ENCODE measurements around the gene CCDC78. TPM values are rescaled to one million over a fixed set of nuclear protein-coding genes. Genes with fewer than 3 reads are reported as not detected.
A peak's percentile ranks its signal among the peaks of the same experiment; 100 is the strongest.

CCDC78 gene
- total and polyA plus RNA-seq, 2 of the 4 experiments (the other 2 are of a cell fraction), result 0.54 to 4.6 TPM

DNA sequence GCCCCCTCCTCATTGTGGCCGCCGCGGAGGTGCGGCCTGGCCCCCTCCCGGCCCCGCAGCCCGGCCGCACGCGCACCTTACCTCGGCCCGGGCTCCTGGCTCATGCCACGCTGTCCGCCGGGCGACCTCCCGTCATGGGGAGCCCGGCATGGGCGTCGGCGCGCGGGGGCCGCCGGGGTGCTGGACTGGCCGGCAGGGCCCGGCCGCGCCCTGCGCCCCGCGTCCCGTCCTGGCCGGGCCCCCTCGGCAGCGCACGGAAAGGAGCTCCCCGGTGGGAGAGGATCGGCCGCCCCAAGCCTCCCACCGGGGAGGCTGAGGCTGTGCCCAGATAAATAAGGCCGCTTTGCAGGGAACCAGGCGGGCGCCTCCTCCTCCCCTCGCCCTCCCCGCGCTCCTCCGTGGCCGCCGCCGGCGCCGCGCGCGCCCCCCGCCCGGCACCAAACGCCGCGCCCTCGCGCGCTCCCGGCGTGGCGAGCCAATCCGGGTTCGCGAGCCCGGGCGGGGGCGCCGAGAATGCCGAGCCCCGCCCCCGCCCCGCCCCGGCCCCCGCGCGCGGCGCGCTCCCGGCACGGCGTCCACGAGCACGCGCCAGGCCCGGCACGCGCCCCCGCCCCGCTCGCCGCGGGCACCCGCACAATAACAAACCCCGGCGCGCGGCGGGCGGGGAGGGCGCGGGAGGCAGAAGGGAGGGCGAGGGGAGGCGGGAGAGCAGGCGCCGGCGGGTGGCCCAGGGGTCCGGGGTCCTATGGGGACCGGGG is 20.6 kb downstream of the CCDC78 start, which contains the start of gene FBXL16:
Gene FBXL16 (minus strand): TSS at position 371 of the 758 bp plus-strand sequence. CDS start 8,396 bp downstream, outside the sequence.
- peak; percentile 4; the same call in 1 of the 2 replicates for ATAC-seq (ENCODE audit: low read depth)
- CTCF ChIA-PET, result no interaction called here
- 1% methylated on average over 21 of the region's 115 CpGs; no CpG with 5 or more reads in 1 of the 2 experiments for WGBS, 2 experiments (ENCODE audit: extremely low coverage in 2 of 2, insufficient read length in 1 of 2)
- no peak for TF ChIP-seq RCOR1 (IDR thresholded peaks at IDR 0.05; ENCODE audit: insufficient replicate concordance, low read length)
- no peak for TF ChIP-seq CTCF (conservative IDR thresholded peaks at IDR 0.05; ENCODE audit: low read depth, low read length)
- TF ChIP-seq, protein P1, sequence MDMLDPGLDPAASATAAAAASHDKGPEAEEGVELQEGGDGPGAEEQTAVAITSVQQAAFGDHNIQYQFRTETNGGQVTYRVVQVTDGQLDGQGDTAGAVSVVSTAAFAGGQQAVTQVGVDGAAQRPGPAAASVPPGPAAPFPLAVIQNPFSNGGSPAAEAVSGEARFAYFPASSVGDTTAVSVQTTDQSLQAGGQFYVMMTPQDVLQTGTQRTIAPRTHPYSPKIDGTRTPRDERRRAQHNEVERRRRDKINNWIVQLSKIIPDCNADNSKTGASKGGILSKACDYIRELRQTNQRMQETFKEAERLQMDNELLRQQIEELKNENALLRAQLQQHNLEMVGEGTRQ (IDR thresholded peaks at IDR 0.05; ENCODE audit: low read depth, low read length), result no peak
- TF ChIP-seq CHD1 (IDR thresholded peaks at IDR 0.05; ENCODE audit: low read depth, low read length), result no peak
- no peak for TF ChIP-seq SMC3 (IDR thresholded peaks at IDR 0.05; ENCODE audit: low read depth, low read length)
- no peak for TF ChIP-seq POLR2A (IDR thresholded peaks at IDR 0.05; ENCODE audit: low read depth, low read length)
- TF ChIP-seq MAFK (IDR thresholded peaks at IDR 0.05; ENCODE audit: low read depth, low read length), result no peak
- TF ChIP-seq MAZ (IDR thresholded peaks at IDR 0.05; ENCODE audit: borderline replicate concordance, low read depth, low read length), result no peak
- TF ChIP-seq MXI1 (IDR thresholded peaks at IDR 0.05; ENCODE audit: borderline replicate concordance, low read depth, low read length), result no peak
- no peak for TF ChIP-seq CEBPB (IDR thresholded peaks at IDR 0.05; ENCODE audit: low read depth, low read length)
- no peak for TF ChIP-seq ELK1 (IDR thresholded peaks at IDR 0.05; ENCODE audit: borderline replicate concordance, low read depth, low read length)
- TF ChIP-seq FOS (IDR thresholded peaks at IDR 0.05; ENCODE audit: low read depth, low read length), result no peak
- no peak for TF ChIP-seq NFE2L2 (IDR thresholded peaks at IDR 0.05; ENCODE audit: low read depth, low read length)
- no peak for TF ChIP-seq BHLHE40 (IDR thresholded peaks at IDR 0.05; ENCODE audit: low read depth, low read length)
- no peak for TF ChIP-seq RAD21 (IDR thresholded peaks at IDR 0.05; ENCODE audit: low read length)

More for the DNA sequence above, 20.6 kb downstream of the CCDC78 start, which contains the start of gene FBXL16:
- Histone ChIP-seq H3K56ac (ENCODE audit: extremely low read depth, insufficient read depth, low read length) (no peak within 1 kb of the TSS), H3K4me1 (ENCODE audit: control insufficient read depth, insufficient read depth, low read length) (peaks cover 5% of the 10 kb centered on the region; the same call in 1 of the 2 replicates), H2BK15ac (ENCODE audit: low read depth, low read length) (no peak within 1 kb of the TSS), H2BK20ac (ENCODE audit: low read depth, low read length) (no peak within 1 kb of the TSS), H2AFZ (replicated peaks; ENCODE audit: low read length, poor library complexity) (no peak within 1 kb of the TSS), H3K9ac (ENCODE audit: low read depth, low read length) (no peak within 1 kb of the TSS), H3K79me1 (ENCODE audit: low read depth in 1 of 2, low read length in 2 of 2) (no peaks in the 10 kb centered on the region), H3K18ac (ENCODE audit: low read depth, low read length) (no peak within 1 kb of the TSS), H4K91ac (ENCODE audit: insufficient read depth, low read depth, low read length) (no peak within 1 kb of the TSS), H2BK120ac (ENCODE audit: low read depth, low read length) (no peak within 1 kb of the TSS), H4K20me1 (ENCODE audit: insufficient read depth, low read length) (peaks cover 18% of the 10 kb centered on the region; the same call in 1 of the 2 replicates), H2AK9ac (replicated peaks; ENCODE audit: low read depth, low read length, poor library complexity) (peak within 1 kb of the TSS; percentile 24), H4K8ac (ENCODE audit: low read depth in 2 of 2, low read length in 2 of 2) (no peak within 1 kb of the TSS), H3K27ac (ENCODE audit: insufficient read depth, low read length) (no peak within 1 kb of the TSS), H3K27me3 (ENCODE audit: control insufficient read depth, insufficient read depth, low read length) (peaks cover 64% of the 10 kb centered on the region), H2BK5ac (ENCODE audit: low read depth, low read length, poor library complexity, severe bottlenecking) (no peak within 1 kb of the TSS), H3K4me3 (ENCODE audit: insufficient read depth, low read depth, low read length) (peak within 1 kb of the TSS; percentile 32; the same call in 1 of the 2 replicates), H3K9me3 (ENCODE audit: control insufficient read depth, insufficient read depth, low read length) (no peaks in the 10 kb centered on the region), H3K4ac (ENCODE audit: low read depth, low read length) (no peak within 1 kb of the TSS), H3K23ac (ENCODE audit: low read depth, low read length) (no peak within 1 kb of the TSS), H3K36me3 (ENCODE audit: control insufficient read depth, insufficient read depth, low read length) (no peaks in the 10 kb centered on the region), H3K9me1 (ENCODE audit: insufficient read depth, low read length) (no peaks in the 10 kb centered on the region), H3K4me2 (ENCODE audit: low read depth, low read length) (no peak within 1 kb of the TSS), H2AK5ac (ENCODE audit: low read depth, low read length) (no peak within 1 kb of the TSS), H4K5ac (ENCODE audit: low read depth, low read length) (no peak within 1 kb of the TSS), H3K14ac (replicated peaks; ENCODE audit: low read depth, low read length) (no peak within 1 kb of the TSS)
- in situ Hi-C loops (cut with MboI; ENCODE audit: low sequenced_read_pairs), result loop anchor here (25.0 kb wide), 1 partner anchor 357 kb away; the partner anchor contains the start of gene SSTR5
- DNase-seq, result no peak
- intact Hi-C loops (cut with micrococcal nuclease), result no loop called here
- POLR2A ChIA-PET (ENCODE audit: unreplicated experiment), result no interaction called here
- dilution Hi-C loops (cut with HindIII; ENCODE audit: low sequenced_read_pairs, unreplicated experiment), result no loop called here
- BruUV-seq (replicated peaks), result no TSS peak

Data from IMR-90 (cell line).